Epithelial cell of esophagus (primary cell): ENCODE measurements around the gene RGS3.

ENCODE experiments used
- DNase-seq: peaks from one replicate; pipeline ENCODE4 v3.0.0; 2010; ENCODE audit warnings: low read depth
- H3K4me3 ChIP-seq: 2 replicates; pipeline ENCODE4 v1.5.1; 2011; ENCODE audit warnings: mild to moderate bottlenecking, low read length, control low read depth
- CTCF ChIP-seq: IDR thresholded peaks from 2 replicates; pipeline ENCODE4 v1.5.1; 2011; ENCODE audit warnings: low read depth, mild to moderate bottlenecking, low read length, control low read depth, inconsistent platforms; ENCODE audit not compliant: insufficient read depth; ENCODE audit errors: missing control alignments

The RGS3 gene

GRCh38 chr9:113624721-113625120 lies 161.2 kb downstream of the RGS3 start:
- TF ChIP-seq CTCF, result no peak
- DNase-seq, result no peak
- H3K4me3 ChIP-seq, result no peak overlapping the region

GRCh38 chr9:113625486-113625885 lies 162.0 kb downstream of the RGS3 start:
- no peak for TF ChIP-seq CTCF
- DNase-seq, result no peak

GRCh38 chr9:113626735-113627495 lies 163.4 kb downstream of the RGS3 start:
- TF ChIP-seq CTCF, result no peak
- no peak overlapping the region for H3K4me3 ChIP-seq
- DNase-seq, result no peak

More at GRCh38 chr9:113625486-113625885, 162.0 kb downstream of the RGS3 start:
- H3K4me3 ChIP-seq, result no peak overlapping the region

- DNase-seq, result peak; percentile 50
- no peak for TF ChIP-seq CTCF
- H3K4me3 ChIP-seq, result no peak overlapping the region
Measured at GRCh38 chr9:113628621-113629020, 165.1 kb downstream of the RGS3 start.

- no peak for DNase-seq
- TF ChIP-seq CTCF, result no peak
- no peak overlapping the region for H3K4me3 ChIP-seq
Measured at GRCh38 chr9:113630386-113631136, 167.0 kb downstream of the RGS3 start.

- no peak for DNase-seq
- TF ChIP-seq CTCF, result no peak
Measured at GRCh38 chr9:113631137-113631765, 167.7 kb downstream of the RGS3 start.

More at GRCh38 chr9:113631137-113631765, 167.7 kb downstream of the RGS3 start:
- no peak overlapping the region for H3K4me3 ChIP-seq
